Activated naive CD4-positive, alpha-beta T cell treated with anti-CD3 and anti-CD28 coated beads, Interleukin-2, amount 10 ng/mL, durations not matched to agents 7 days and 5 days (primary cell): Measurements from ENCODE around the gene PLPP4.

Experiments used
- CTCF ChIA-PET: fragments of 350-600 bp; sonication (Branson Sonifier 250); formaldehyde crosslinking; loops from one replicate; lab custom pipeline; 2021; ENCODE audit warnings: antibody characterized with exemption; lab: Charles Lee
- DNase-seq: peaks from one replicate; pipeline ENCODE4 v3.0.0-alpha.2; 2020
- H3K27ac Mint-ChIP-seq: one replicate; pipeline ENCODE4 v1.8.0; 2021; ENCODE audit warnings: mild to moderate bottlenecking, moderate library complexity, mixed read lengths
- H3K27me3 Mint-ChIP-seq: one replicate; pipeline ENCODE4 v1.8.0; 2021; ENCODE audit warnings: mild to moderate bottlenecking, mixed read lengths
- H3K36me3 Mint-ChIP-seq: one replicate; pipeline ENCODE4 v1.8.0; 2021; ENCODE audit warnings: mixed read lengths
- H3K4me1 Mint-ChIP-seq: one replicate; pipeline ENCODE4 v1.8.0; 2021; ENCODE audit warnings: mixed read lengths
- H3K4me3 Mint-ChIP-seq: one replicate; pipeline ENCODE4 v1.8.0; 2021; ENCODE audit warnings: mild to moderate bottlenecking, moderate library complexity, mixed read lengths
- H3K9me3 Mint-ChIP-seq: one replicate; pipeline ENCODE4 v1.8.0; 2021; ENCODE audit warnings: mixed read lengths

The PLPP4 gene

GRCh38 chr10:120433141-120433540, 23.9 kb upstream of the PLPP4 start:
- no peaks in the 10 kb centered on the region for H3K36me3 Mint-ChIP-seq
- H3K4me3 Mint-ChIP-seq = no peak overlapping the region
- H3K27ac Mint-ChIP-seq = no peak overlapping the region
- DNase-seq = no peak
- H3K9me3 Mint-ChIP-seq = no peaks in the 10 kb centered on the region
- no peaks in the 10 kb centered on the region for H3K4me1 Mint-ChIP-seq
- CTCF ChIA-PET = interaction anchor here (1.3 to 1.4 kb wide), 2 partner anchors 9 to 10 kb away, joined by 3 read pairs; no protein-coding TSS in a partner anchor
- H3K27me3 Mint-ChIP-seq = peaks cover 19% of the 10 kb centered on the region

- no peaks in the 10 kb centered on the region for H3K36me3 Mint-ChIP-seq
- no peak overlapping the region for H3K4me3 Mint-ChIP-seq
- peaks cover 6% of the 10 kb centered on the region for H3K27me3 Mint-ChIP-seq
- H3K9me3 Mint-ChIP-seq = no peaks in the 10 kb centered on the region
- H3K27ac Mint-ChIP-seq = no peak overlapping the region
- no peak for DNase-seq
- CTCF ChIA-PET = no interaction called here
- H3K4me1 Mint-ChIP-seq = no peaks in the 10 kb centered on the region
Measured at GRCh38 chr10:120436439-120437112, 20.5 kb upstream of the PLPP4 start.

- H3K27me3 Mint-ChIP-seq = no peaks in the 10 kb centered on the region
- CTCF ChIA-PET = no interaction called here
- no peaks in the 10 kb centered on the region for H3K9me3 Mint-ChIP-seq
- H3K27ac Mint-ChIP-seq = no peak overlapping the region
- no peak overlapping the region for H3K4me3 Mint-ChIP-seq
- no peaks in the 10 kb centered on the region for H3K4me1 Mint-ChIP-seq
- no peaks in the 10 kb centered on the region for H3K36me3 Mint-ChIP-seq
- DNase-seq = no peak
Measured at GRCh38 chr10:120437541-120437940, 19.5 kb upstream of the PLPP4 start.

- CTCF ChIA-PET = no interaction called here
- no peak overlapping the region for H3K4me3 Mint-ChIP-seq
- no peaks in the 10 kb centered on the region for H3K9me3 Mint-ChIP-seq
- H3K36me3 Mint-ChIP-seq = no peaks in the 10 kb centered on the region
- peaks cover 28% of the 10 kb centered on the region for H3K27me3 Mint-ChIP-seq
- DNase-seq = no peak
- no peak overlapping the region for H3K27ac Mint-ChIP-seq
- no peaks in the 10 kb centered on the region for H3K4me1 Mint-ChIP-seq
Measured at GRCh38 chr10:120451968-120452367, 5.1 kb upstream of the PLPP4 start.

DNA sequence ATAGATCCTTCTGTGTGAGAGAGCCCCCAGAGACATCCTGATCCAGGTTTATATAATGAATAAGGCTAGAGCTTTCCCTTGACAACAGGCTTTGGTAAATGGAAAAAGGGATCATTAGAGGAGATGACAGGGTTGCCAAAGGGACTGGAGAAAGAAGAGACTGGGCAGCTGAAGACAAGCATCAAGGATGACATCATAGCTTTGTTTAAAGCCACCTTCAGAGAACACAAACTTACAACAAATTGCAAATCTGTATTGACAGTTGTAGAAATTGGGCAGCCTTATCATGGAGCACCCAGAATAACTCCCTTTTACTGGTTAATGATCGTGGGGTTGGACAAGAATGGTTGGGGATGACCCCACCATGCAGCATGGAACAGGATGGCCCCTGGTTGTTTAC, 3.7 kb upstream of the PLPP4 start:
- Mint-ChIP-seq H3K27me3 (peaks cover 41% of the 10 kb centered on the region), H3K9me3 (no peaks in the 10 kb centered on the region), H3K36me3 (no peaks in the 10 kb centered on the region), H3K27ac (no peak overlapping the region), H3K4me1 (peaks cover 2% of the 10 kb centered on the region), H3K4me3 (no peak overlapping the region)
- no peak for DNase-seq
- CTCF ChIA-PET = no interaction called here

DNA sequence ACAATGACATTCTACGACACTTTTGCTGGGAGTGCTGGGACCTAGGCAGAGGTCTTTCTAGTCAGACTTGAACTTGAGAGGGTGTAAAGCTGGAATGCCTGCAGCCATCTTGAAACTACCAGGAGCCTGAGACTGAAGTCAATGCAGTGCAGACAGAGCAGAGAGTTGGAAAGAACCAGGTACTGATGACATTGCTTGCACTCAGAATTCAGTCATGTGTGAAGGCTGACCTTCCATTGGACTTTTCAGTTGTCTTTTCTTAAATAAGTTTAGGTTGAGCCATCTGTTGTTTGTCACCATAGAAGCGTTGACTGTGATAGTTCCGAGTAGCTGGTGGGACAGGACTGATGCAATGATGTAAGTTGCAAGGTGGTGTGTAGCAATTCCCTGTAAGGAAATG, 3.1 kb upstream of the PLPP4 start:
- Mint-ChIP-seq H3K27ac (no peak overlapping the region), H3K27me3 (peaks cover 45% of the 10 kb centered on the region), H3K36me3 (no peaks in the 10 kb centered on the region), H3K4me1 (peaks cover 2% of the 10 kb centered on the region), H3K9me3 (no peaks in the 10 kb centered on the region), H3K4me3 (no peak overlapping the region)
- CTCF ChIA-PET = no interaction called here
- DNase-seq = no peak

DNA sequence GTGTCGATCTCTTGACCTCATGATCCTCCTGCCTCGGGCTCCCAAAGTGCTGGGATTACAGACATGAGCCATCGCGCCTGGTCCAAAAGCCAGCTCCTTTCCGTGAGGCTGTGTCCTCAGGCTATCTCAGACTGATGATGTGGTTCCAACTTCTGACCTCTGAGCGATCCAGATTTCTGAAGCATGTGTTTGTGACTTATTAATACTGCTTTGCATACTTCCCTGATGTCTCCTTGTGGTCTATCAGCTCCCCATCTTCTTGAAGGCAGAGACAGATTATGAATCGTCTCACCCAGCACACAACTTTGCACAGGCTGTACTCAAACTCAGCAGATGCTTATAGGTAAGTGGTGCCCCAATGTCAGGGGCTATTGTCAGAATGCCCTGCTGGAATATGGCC, 2.0 kb upstream of the PLPP4 start:
- CTCF ChIA-PET = interaction anchor here (1.0 kb wide), 1 partner anchor 31 kb away, joined by 3 read pairs; no protein-coding TSS in a partner anchor
- Mint-ChIP-seq H3K9me3 (no peaks in the 10 kb centered on the region), H3K36me3 (no peaks in the 10 kb centered on the region), H3K27me3 (peaks cover 54% of the 10 kb centered on the region), H3K27ac (no peak overlapping the region), H3K4me1 (peaks cover 2% of the 10 kb centered on the region), H3K4me3 (no peak overlapping the region)
- DNase-seq = no peak

- CTCF ChIA-PET = interaction anchor here (1.0 kb wide), 1 partner anchor 32 kb away, joined by 3 read pairs; no protein-coding TSS in a partner anchor
- no peaks in the 10 kb centered on the region for H3K9me3 Mint-ChIP-seq
- H3K4me3 Mint-ChIP-seq = no peak overlapping the region
- no peaks in the 10 kb centered on the region for H3K36me3 Mint-ChIP-seq
- no peak for DNase-seq
- H3K27ac Mint-ChIP-seq = no peak overlapping the region
- peaks cover 2% of the 10 kb centered on the region for H3K4me1 Mint-ChIP-seq
- H3K27me3 Mint-ChIP-seq = peaks cover 54% of the 10 kb centered on the region
Measured at GRCh38 chr10:120455606-120456005, 1.4 kb upstream of the PLPP4 start.

DNA sequence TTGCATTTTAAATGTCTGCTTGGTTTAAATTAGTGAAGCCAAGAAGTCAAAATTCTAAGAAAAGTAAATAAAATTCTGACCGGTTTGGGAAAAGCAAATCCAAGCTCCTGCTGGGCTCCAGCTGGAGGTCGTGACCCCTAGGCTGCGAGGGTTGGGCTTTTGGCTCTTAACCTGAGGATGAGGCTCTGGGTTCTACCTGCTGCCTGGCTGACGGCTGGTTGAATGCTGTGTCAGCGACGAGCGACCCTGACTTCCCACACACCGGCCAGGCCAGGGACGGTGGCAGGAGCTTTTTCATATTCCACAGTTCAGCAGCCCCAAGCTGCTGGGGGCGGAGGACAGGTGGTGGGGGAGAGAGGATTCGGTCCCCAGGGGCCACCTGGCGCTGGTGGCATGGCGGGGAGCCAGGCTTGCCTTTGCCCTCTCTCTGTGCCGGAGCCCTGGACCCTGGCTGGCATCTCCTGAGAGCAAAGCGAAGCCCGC, 843 bp upstream of the PLPP4 start:
- Mint-ChIP-seq H3K27ac (no peak overlapping the region), H3K4me1 (peaks cover 2% of the 10 kb centered on the region), H3K27me3 (peaks cover 58% of the 10 kb centered on the region), H3K36me3 (no peaks in the 10 kb centered on the region), H3K4me3 (no peak overlapping the region), H3K9me3 (no peaks in the 10 kb centered on the region)
- CTCF ChIA-PET = no interaction called here
- DNase-seq = no peak

GRCh38 chr10:120457431-120458172, 575 bp downstream of the PLPP4 start:
- no peaks in the 10 kb centered on the region for H3K36me3 Mint-ChIP-seq
- no peaks in the 10 kb centered on the region for H3K9me3 Mint-ChIP-seq
- H3K27ac Mint-ChIP-seq = no peak overlapping the region
- H3K4me1 Mint-ChIP-seq = peaks cover 2% of the 10 kb centered on the region
- CTCF ChIA-PET = no interaction called here
- DNase-seq = no peak
- no peak overlapping the region for H3K4me3 Mint-ChIP-seq
- peaks cover 58% of the 10 kb centered on the region for H3K27me3 Mint-ChIP-seq

DNA sequence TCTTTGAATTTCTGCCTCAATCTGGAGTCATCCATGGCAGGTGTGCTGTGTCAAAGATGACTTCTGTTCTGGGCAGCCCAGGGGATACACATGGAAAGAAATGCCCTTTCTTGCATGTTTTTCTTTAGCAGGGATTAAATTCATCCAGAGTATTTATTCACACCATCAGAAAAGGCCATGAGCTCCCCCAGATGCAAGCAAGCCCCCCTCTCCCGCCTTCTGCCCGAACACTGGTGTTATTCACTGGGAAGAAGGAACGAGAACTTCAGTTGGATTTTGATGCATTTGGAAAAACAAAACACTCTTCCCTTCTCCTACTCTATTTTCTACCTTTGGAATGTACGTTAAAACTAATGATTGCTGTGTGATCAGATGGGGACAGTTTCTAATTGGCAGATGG, 1.4 kb downstream of the PLPP4 start:
- CTCF ChIA-PET = no interaction called here
- no peak overlapping the region for H3K4me3 Mint-ChIP-seq
- peaks cover 58% of the 10 kb centered on the region for H3K27me3 Mint-ChIP-seq

GRCh38 chr10:120459185-120459584, 2.2 kb downstream of the PLPP4 start:
- H3K4me3 Mint-ChIP-seq = no peak overlapping the region
- no peaks in the 10 kb centered on the region for H3K36me3 Mint-ChIP-seq
- no peak for DNase-seq
- H3K4me1 Mint-ChIP-seq = peaks cover 2% of the 10 kb centered on the region
- CTCF ChIA-PET = no interaction called here
- H3K9me3 Mint-ChIP-seq = no peaks in the 10 kb centered on the region
- H3K27me3 Mint-ChIP-seq = peaks cover 55% of the 10 kb centered on the region
- H3K27ac Mint-ChIP-seq = no peak overlapping the region

More for the DNA sequence above, 1.4 kb downstream of the PLPP4 start:
- DNase-seq = no peak
- H3K9me3 Mint-ChIP-seq = no peaks in the 10 kb centered on the region
- peaks cover 2% of the 10 kb centered on the region for H3K4me1 Mint-ChIP-seq
- H3K27ac Mint-ChIP-seq = no peak overlapping the region
- H3K36me3 Mint-ChIP-seq = no peaks in the 10 kb centered on the region

DNA sequence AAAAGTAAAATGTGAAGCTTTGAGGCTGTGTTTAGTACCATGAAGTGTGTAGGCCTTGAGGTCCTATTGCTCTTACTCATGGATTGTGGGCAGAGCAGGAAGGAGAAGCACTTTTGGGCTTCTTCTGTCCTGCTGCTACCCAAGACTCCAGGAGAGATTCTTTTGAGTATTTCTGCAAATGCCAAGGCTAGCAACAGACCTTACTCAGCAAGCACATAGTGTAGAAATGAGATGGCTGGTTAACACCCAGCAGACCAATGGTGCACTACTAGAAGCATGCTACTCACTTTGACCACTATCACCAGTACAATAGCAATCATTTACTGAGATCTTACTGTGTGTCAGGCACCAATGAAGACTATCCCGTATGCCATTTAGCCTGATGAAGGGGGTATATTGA, 3.2 kb downstream of the PLPP4 start:
- DNase-seq = no peak
- Mint-ChIP-seq H3K4me1 (peaks cover 2% of the 10 kb centered on the region), H3K9me3 (no peaks in the 10 kb centered on the region), H3K4me3 (no peak overlapping the region), H3K27me3 (peaks cover 45% of the 10 kb centered on the region), H3K27ac (no peak overlapping the region), H3K36me3 (no peaks in the 10 kb centered on the region)
- CTCF ChIA-PET = no interaction called here

DNA sequence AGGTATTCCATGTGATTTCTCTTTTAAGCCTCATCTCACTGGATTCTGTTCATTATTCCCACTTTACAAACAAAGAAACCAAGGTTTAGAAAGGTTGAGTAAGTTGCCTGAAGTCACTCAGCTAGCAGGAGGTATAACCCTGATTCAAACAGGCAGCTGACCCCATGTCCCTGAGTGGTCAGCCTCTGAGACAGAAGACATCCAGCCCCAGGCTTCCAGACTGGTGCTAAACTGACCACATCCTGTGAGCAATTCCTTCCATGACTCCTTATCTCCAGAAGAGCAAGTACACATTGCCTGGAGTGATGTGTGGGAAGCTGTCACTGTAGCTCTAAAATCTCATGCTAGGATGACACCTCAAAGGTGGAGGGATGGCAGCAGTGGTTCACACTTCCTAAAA, 3.7 kb downstream of the PLPP4 start:
- peaks cover 2% of the 10 kb centered on the region for H3K4me1 Mint-ChIP-seq
- no peak overlapping the region for H3K27ac Mint-ChIP-seq
- no peak for DNase-seq
- H3K4me3 Mint-ChIP-seq = no peak overlapping the region
- H3K36me3 Mint-ChIP-seq = no peaks in the 10 kb centered on the region
- H3K9me3 Mint-ChIP-seq = no peaks in the 10 kb centered on the region
- peaks cover 40% of the 10 kb centered on the region for H3K27me3 Mint-ChIP-seq
- CTCF ChIA-PET = no interaction called here
